Left lung (tissue), 10 donors: Measurements from ENCODE around the gene CDH8. TPM values are rescaled to one million over a fixed set of nuclear protein-coding genes. Genes with fewer than 3 reads are reported as not detected.

ENCODE experiments used
- ATAC-seq: fragments of 200-7000 bp; cut with Tn5 transposase; one replicate; pipeline ENCODE4 v1.9.1; 2020; ENCODE audit warnings: moderate library complexity
- DNase-seq, 4 donors: peaks; one replicate each; pipeline ENCODE4 v3.0.0-alpha.2; 2013 to 2020
- H3K27ac ChIP-seq, 2 donors: fragments of 200-600 bp; sonication (generic) in 1 of 2; one replicate each; pipeline versions ENCODE4 v1.5.0 to v1.8.0; 2020 to 2021
- H3K27me3 ChIP-seq, 2 donors: fragments of 200-600 bp; sonication (generic) in 1 of 2; one replicate each; pipeline versions ENCODE4 v1.5.0 to v1.8.0; 2020 to 2021
- H3K36me3 ChIP-seq, 2 donors: fragments of 200-600 bp; sonication (generic) in 1 of 2; one replicate each; pipeline versions ENCODE4 v1.5.0 to v1.8.0; 2020 to 2021
- H3K4me1 ChIP-seq, 2 donors: fragments of 200-600 bp; one replicate each; pipeline ENCODE4 v1.8.0; 2021
- H3K4me3 ChIP-seq, 2 donors: fragments of 200-600 bp; sonication (generic) in 1 of 2; one replicate each; pipeline versions ENCODE4 v1.5.0 to v1.8.0; 2020 to 2021; ENCODE audit warnings: mild to moderate bottlenecking in 1 of 2
- H3K9me3 ChIP-seq, 2 donors: fragments of 200-600 bp; sonication (generic) in 1 of 2; one replicate each; pipeline versions ENCODE4 v1.5.0 to v1.8.0; 2020 to 2021
- intact Hi-C, 2 donors: fragments of 100-400 bp; cut with DNase I; formaldehyde crosslinking; loops; one replicate each; pipeline versions ENCODE4 v1.11.2 to v1.14.2; 2022
- polyA plus RNA-seq, 6 donors: library from polyadenylated mRNA; unstranded; fragments of 120-200 nt; gene quantifications; one replicate each; pipeline ENCODE4 v1.2.1, GENCODE V29; 2013; ENCODE audit not compliant: insufficient read length in 6 of 6
- total RNA-seq, 2 donors: library from RNA; stranded (reverse); fragmentation: NEBNext Ultra II Directional; extraction: Animal tissue kit (Norgen Biotek cat#: 25700); gene quantifications; one replicate each; pipeline ENCODE4 v1.2.1, GENCODE V29; 2021
- TF ChIP-seq, protein P1 (sequence below), 2 donors: fragments of 200-600 bp; sonication (generic) in 1 of 2; IDR thresholded peaks; one replicate each; pipeline versions ENCODE4 v1.5.0 to v1.8.0; 2021; ENCODE audit warnings: antibody characterized with exemption in 2 of 2
- donor health status: DM: no; HTN: yes; CAD: no.
- donor health status: DM: no; HTN: no; CAD: no.

Gene CDH8
- total and polyA plus RNA-seq, 8 donors: 0.17 to 2.5 (median 1.2) TPM

DNA sequence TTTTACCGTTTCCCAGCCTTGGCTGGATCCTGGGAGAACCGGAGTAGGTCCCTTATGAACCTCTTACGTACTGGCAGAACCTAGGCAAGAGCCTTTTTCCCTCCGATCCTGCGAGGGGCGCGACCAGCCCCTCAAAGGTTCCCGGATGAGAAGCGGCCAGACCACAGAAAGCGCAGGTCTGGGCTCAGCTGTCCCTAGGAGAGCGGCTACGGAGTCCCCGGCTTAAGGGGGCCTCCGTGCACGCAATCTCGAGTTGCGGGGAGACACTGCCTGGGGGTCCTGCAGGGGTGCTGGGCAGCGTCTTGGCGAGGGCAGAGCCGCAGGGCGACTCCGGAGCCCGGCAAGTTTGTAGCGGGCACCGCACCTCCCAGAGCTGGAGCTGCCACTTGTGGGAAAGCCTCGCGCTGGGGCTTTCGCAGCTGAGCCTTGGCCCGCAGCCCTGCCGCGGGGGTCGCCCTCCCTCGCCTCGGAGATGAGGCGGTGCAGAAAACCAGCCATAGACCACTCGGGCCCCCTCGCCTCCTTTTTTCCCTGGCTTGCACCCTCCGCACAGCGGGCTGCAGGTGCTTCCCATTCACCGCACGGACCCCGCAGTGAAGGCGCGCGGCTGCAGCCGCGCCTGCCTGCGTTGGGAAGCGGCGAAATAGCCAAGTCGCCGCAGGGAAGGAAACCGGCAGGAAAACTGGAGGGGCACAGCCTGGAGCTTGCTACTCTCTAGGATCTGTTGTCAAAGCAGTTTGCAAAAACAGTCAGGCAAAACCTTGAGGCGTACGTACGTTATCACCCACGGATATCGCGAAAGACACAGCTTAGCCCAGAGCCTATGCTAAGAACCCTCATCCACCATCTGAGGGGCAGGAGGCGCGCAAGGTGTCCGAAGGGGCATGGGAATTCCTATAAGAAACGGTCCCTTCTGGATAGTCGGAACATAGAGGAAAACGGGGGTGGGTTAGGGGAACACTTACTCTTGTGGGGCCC lies 834 bp downstream of the CDH8 start:
- H3K9me3 ChIP-seq: no peaks in the 10 kb centered on the region
- TF ChIP-seq, protein P1, sequence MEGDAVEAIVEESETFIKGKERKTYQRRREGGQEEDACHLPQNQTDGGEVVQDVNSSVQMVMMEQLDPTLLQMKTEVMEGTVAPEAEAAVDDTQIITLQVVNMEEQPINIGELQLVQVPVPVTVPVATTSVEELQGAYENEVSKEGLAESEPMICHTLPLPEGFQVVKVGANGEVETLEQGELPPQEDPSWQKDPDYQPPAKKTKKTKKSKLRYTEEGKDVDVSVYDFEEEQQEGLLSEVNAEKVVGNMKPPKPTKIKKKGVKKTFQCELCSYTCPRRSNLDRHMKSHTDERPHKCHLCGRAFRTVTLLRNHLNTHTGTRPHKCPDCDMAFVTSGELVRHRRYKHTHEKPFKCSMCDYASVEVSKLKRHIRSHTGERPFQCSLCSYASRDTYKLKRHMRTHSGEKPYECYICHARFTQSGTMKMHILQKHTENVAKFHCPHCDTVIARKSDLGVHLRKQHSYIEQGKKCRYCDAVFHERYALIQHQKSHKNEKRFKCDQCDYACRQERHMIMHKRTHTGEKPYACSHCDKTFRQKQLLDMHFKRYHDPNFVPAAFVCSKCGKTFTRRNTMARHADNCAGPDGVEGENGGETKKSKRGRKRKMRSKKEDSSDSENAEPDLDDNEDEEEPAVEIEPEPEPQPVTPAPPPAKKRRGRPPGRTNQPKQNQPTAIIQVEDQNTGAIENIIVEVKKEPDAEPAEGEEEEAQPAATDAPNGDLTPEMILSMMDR (IDR thresholded peaks at IDR 0.05): no peak
- H3K4me3 ChIP-seq: peak overlapping the region in 1 of 2 donors; percentile 2
- H3K27ac ChIP-seq: no peak overlapping the region
- DNase-seq (peak in 2 of 4 donors; percentile 33 to 55), ATAC-seq (peak; percentile 22)
- intact Hi-C loops: no loop called here
- H3K27me3 ChIP-seq: peaks cover 34 to 82% of the 10 kb centered on the region in 2 donors
- peaks cover 0 to 12% of the 10 kb centered on the region in 2 donors for H3K4me1 ChIP-seq
- H3K36me3 ChIP-seq: no peaks in the 10 kb centered on the region

DNA sequence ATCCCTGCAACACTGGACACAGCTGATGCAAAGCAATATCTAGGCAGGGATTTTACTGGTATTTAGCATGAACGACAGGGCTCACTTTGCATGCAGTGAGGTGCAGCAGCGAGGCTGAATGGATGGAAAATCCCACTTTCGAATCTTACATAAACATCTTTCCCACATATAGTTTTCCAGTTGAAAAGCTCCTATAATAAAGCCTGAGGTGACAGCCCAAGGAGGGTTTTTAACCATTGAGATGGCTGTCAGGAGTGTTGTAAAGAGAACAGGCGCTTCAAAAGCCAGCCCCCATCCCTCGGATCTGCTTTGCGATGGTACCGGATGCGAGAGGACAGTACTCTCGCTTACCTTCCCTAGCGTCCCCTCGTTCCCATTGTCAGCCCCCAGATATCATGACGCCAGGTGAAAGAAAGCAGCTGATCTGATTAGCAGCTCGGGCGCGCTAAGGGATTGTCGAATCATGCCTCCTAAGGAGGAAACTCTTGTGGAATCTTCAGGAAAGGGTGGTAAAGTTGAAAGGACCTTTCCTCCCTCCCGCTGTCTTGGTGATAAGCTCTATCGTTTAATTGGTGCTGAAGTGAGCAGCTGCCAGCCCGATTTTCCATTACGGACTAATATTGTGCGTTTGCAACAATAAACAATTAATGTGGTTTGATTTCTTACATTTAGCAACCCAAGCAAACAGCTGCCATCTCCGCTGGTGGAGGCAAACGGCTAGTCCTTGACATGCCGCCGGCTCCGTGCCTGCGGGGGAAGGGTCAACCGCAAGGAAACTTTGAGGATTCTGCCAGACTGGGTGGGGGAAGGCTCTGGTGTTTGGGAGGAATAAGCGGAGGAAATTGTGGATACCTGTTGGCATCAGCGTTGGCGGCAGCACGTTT lies 1.8 kb downstream of the CDH8 start:
- no peaks in the 10 kb centered on the region for H3K36me3 ChIP-seq
- H3K27me3 ChIP-seq: peaks cover 34 to 76% of the 10 kb centered on the region in 2 donors
- no peak overlapping the region for H3K27ac ChIP-seq
- ATAC-seq (no peak), DNase-seq (peak in 1 of 4 donors; percentile 52)
- peaks cover 0 to 12% of the 10 kb centered on the region in 2 donors for H3K4me1 ChIP-seq
- intact Hi-C loops: no loop called here
- no peak overlapping the region for H3K4me3 ChIP-seq
- TF ChIP-seq, protein P1 (IDR thresholded peaks at IDR 0.05): no peak
- H3K9me3 ChIP-seq: no peaks in the 10 kb centered on the region

DNA sequence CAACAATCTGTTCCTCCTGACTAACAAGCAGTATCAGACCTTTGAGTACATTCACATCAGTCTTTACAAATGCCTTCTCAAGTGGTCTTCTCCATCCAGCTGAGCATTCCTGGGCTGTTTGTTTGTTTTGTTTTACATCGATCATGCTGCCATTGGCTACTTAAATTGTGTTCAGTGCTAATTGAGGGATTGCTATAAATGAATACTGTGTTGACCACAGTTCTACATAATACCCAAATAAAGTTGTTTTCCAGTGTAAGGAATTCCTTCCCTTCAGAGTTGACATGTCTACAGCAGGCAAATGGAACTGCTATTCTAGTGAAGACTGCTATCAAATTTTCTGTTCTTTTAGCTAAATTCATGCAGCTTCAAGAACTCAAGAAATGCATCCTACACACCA lies 3.2 kb downstream of the CDH8 start:
- H3K27me3 ChIP-seq: peaks cover 34 to 65% of the 10 kb centered on the region in 2 donors
- DNase-seq (no peak), ATAC-seq (no peak)
- H3K27ac ChIP-seq: no peak overlapping the region
- TF ChIP-seq, protein P1 (IDR thresholded peaks at IDR 0.05): no peak
- H3K4me1 ChIP-seq: peaks cover 0 to 12% of the 10 kb centered on the region in 2 donors
- intact Hi-C loops: no loop called here
- H3K36me3 ChIP-seq: no peaks in the 10 kb centered on the region
- no peaks in the 10 kb centered on the region for H3K9me3 ChIP-seq
- H3K4me3 ChIP-seq: no peak overlapping the region

DNA sequence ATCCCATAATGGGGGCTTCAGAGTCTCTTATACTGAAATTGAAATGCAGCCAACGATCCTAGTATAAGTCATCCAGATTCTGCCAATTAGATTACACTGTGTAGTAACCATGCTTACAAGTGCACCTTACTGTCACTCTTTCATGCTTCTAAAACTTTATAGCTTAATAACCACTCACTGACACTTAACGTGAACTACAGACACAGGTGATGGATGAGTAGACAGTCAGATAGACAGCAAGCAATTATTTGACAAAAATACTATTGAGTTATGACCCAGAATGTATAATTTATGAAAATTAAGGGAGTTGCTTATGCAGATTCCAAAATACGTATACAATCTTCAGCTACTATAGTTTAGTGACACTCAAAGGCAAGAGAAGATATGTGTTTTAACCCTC lies 6.3 kb downstream of the CDH8 start:
- intact Hi-C loops: no loop called here
- ATAC-seq: no peak

More for the DNA sequence above, 6.3 kb downstream of the CDH8 start:
- no peak overlapping the region for H3K27ac ChIP-seq
- H3K4me3 ChIP-seq: no peak overlapping the region
- DNase-seq: no peak
- peaks cover 0 to 4% of the 10 kb centered on the region in 2 donors for H3K4me1 ChIP-seq
- no peaks in the 10 kb centered on the region for H3K9me3 ChIP-seq
- no peaks in the 10 kb centered on the region for H3K36me3 ChIP-seq
- TF ChIP-seq, protein P1 (IDR thresholded peaks at IDR 0.05): no peak
- peaks cover 14 to 34% of the 10 kb centered on the region in 2 donors for H3K27me3 ChIP-seq
